HG02981 (cell line): Measurements from ENCODE around the gene INPPL1.
"Not testable (repeated sequence)": the region's sequence is repeated elsewhere in the genome, so short reads cannot be mapped to it uniquely, and the experiment has no call there.

Experiments
- ATAC-seq: cut with Tn5 transposase; IDR thresholded peaks from one replicate; pipeline ENCODE4 v1.9.1; 2021; ENCODE audit warnings: mild to moderate bottlenecking, moderate library complexity; ENCODE audit not compliant: unreplicated experiment

The INPPL1 gene

DNA sequence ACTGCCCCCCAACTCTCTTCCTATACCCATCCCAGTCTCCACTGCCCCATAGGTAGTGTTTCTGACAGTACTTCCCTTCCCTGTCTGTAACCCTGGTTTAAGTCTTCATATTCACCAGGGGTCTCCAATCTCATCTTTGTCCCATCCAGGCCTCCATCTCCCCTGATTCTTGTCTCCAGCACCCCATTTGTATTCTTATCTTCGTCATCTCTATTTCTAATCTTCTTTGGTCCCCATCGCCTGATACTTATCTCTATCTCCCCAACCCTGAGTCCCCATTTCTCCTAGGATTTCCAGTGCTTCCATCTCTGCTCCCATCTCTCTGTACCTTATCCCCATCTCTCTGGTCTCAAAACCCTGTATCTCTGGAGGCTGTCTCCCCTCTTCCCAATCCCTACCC, 17.6 kb downstream of the INPPL1 start:
- no peak for ATAC-seq

GRCh38 chr11:72243173-72244059, 18.8 kb downstream of the INPPL1 start:
- ATAC-seq, result no peak

DNA sequence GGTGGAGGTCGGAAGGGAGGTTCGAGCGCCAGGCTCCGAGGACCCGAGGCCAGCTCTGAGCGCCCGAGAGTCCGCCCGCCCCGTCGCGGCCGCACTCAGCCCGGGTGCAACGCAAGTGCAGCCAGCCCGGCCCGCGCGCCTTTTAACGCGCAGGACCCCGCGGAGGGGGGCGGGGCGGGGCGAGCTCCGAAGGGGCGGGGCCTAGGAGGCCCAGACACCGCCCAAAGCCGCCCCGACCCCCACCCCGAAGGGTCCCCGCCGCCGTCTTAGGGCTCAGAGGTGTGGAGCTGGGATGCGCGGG, 19.4 kb downstream of the INPPL1 start, which contains the start of gene PHOX2A:
PHOX2A (minus strand) TSS at position 117 of the 301 bp plus-strand sequence. CDS start 172 bp downstream, outside the sequence.
- no peak for ATAC-seq

GRCh38 chr11:72244361-72245262, 20.0 kb downstream of the INPPL1 start:
- no peak for ATAC-seq

DNA sequence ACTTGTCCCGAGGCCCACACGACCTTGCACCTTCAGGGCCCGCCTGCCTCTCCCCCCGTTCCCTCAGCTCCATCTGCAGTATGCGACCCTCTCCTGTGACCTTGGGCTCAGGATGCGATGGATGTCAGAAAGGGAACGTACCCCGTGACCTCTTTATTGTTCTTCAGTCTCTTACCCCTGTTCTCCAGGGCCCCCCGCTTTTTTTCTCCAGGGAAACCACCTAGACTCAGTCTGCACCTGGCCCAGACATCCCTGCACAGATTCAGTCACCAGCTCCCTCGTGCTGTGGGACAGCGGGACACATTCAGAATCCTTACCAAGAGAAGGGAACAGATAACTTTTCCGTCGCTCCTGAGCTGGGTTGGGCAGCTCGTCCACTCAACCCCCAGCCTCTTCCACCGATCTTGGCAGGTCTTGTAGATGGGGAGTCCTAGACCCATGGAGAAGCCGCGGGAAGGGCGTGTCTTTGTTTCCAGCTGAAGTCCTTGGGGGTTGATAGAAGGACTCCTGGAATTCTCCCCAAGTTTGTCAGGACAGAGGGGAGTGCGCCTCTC, 20.8 kb downstream of the INPPL1 start:
- ATAC-seq, result no peak

- no peak for ATAC-seq
Measured at GRCh38 chr11:72247584-72247983, 23.0 kb downstream of the INPPL1 start.

DNA sequence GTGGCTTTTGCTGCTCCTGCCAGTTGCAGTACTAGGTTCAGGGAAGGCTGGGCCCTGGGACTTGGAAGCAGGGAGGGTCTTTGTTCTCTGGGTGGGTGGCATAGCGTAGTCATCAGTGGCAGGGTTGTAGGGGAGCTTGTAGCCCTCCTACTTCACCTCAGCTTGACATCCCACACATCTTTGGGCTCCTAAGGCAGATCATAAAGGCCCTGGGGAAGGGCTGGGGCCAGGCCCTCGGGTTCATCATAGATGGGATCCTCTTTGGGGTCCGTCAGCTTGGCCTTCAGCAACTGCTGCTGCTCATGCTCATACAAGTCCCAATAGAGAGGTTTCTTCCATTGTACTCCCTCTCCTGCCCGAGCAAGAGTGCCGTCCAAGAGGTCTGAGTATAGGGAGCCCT, 25.4 kb downstream of the INPPL1 start:
- no peak for ATAC-seq

DNA sequence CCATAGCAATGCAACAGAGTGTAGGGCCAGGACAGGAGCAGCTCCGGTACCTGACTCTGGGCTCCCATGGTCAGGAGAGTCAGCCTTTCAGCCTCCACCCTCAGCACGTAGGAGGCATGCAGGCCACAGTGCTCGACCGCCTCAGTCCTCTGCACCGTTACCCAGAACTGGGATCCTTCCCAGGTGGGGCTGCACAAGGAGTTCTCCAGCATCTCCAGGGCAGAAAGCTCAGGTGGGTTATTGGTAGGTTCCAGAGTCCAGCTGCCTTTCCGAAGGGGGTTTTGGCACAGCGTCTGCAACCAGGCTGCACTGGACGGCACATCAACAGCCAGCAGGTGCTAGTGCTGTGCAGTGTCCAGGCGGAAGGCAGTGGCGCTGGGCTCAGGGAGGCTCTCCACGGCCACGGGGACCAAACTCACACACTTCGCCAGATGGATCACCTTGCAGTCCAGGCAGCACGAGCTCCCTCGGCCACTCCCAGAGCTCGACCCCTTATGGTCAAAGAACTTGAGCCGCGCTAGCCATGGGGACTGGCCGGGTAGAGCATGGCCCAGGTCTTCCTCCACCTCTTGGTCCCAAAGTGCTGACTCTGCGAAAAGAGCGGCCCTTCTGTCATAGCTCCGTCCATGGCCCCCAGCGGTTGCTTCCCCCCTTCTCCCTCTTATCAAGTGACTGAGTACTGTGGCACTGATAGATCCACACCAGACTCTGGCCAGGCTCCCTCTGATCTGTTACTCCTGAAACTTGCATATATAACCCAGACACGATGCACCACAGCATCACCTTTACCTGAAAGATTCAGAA, 26.3 kb downstream of the INPPL1 start:
- ATAC-seq, result no peak

GRCh38 chr11:72251614-72252013, 27.0 kb downstream of the INPPL1 start:
- ATAC-seq, result no peak

DNA sequence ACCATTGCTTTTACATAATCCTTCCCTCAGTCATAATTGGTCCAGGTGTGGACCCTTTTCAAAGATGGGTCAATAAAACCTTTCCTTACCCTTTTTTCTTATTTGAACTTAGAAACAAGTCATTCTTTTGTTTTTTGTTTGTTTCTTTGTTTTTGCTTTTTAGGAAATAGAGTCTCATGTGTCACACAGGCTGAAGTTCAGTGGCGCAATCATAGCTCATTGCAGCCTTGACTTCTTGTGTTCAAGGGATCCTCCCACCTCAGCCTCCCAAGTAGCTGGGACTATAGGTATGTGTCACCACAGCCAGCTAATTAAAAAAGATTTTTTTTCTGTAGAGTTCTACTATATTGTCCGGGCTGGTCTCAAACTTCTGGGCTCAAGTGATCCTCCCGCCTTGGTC, 28.8 kb downstream of the INPPL1 start:
- no peak for ATAC-seq

DNA sequence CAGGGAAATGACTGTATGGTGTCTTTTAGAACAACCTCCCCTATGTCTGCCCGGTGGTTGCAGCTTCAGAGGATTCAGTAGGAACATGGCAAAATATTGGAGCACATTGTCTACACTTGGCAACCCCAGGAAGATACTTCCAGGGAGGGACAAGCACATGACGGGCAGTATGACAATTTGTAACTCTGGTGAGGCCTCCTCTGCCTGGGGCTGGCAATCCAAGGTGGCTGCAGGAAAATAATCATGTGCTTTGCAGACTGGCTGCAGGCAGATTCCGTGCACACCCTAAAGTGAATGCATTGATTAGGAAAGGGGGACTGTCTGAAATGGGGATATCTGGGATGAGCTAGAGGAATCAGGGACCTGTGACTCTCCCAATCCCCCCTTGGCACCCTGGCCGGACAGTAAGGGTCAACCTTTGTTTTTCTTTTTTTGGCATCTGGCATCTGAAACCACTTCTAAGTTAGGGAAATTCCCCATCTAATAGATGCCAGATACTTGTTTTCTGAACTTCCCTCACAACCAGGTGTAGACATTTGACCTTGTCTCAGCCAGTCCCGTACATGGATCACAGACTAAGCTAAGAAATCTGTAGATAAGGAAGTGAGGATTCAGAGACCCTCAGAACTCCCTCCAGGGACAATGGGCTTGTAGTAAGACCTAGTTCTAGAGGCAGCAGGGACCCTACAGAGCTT, 29.9 kb downstream of the INPPL1 start:
- no peak for ATAC-seq

- ATAC-seq, result no peak
Measured at GRCh38 chr11:72257570-72257969, 33.0 kb downstream of the INPPL1 start.

DNA sequence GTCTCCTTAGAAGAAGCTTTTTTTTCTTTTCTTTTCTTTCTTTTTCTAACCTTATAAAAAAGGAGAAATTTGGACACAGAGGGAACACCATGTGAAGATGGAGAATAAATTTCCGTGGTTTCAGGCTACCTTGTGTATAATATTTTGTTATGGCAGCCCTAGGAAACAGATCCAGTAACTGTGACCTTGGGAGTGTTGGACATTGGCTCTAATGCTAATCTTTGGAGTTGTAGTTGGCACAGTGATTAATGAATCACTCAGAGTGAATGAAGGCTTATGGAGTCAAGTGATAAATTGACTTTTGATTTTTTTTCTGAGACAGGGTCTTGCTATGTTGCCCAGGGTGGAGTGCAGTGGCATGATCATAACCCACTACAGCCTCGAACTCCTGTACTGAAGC, 34.9 kb downstream of the INPPL1 start:
- ATAC-seq, result no peak

DNA sequence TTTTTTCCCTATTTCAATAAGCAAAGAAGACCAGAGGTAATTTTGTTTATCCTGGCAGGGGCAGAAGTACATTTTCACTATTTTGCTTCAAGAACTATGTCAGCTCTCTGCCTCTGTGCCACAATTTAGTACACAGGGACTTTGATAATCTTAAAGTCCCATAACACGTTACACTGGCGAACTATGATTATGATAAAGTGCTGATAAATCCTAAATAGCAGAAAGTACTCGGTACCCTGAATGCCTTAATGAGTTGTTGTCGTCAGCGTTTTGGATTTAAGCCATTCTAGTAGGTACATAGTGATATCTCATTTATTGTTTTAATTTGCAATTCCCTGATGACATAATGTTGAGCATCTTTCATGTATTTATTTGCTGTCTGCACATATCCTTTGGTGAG, 36.0 kb downstream of the INPPL1 start:
- no peak for ATAC-seq

- no peak for ATAC-seq
Measured at GRCh38 chr11:72263361-72263760, 38.8 kb downstream of the INPPL1 start.

DNA sequence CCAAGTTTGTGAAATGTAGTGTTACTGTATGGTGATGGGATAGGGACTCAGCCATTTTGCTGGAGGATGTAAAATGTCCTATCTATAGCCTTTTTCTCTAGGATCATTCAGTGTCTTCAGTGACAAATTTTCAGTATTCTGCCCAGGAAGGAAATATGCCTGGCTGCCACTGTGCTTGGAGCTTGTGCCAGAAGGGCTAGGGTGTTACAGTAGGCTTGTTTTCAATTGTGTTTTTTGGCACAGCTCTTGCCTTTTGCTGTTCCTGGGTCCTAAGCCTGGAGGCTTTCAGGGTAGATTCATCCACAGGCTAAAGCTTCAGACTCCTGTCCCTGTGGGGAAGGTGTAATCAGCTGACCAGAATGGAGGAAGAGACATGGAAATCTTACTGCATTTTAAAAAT, 41.4 kb downstream of the INPPL1 start:
- ATAC-seq, result no peak

DNA sequence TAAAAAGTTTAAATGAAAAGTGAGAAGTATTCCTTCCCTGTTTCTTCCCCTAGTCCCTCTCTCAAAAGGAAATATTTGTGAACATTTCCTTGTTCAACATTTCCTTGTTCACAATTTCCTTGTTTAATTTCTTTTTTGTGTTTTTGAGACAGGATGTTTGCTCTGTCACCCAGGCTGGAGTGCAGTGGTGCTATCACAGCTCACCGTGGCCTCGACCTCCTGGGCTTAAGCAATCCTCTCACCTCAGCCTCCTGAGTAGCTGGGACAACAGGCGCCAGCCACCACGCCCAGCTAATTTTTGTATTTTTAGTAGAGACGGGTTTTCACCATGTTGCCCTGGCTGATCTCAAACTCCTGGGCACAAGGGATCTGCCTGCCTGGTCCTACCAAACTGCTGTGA, 42.4 kb downstream of the INPPL1 start:
- ATAC-seq, result not testable (repeated sequence)

DNA sequence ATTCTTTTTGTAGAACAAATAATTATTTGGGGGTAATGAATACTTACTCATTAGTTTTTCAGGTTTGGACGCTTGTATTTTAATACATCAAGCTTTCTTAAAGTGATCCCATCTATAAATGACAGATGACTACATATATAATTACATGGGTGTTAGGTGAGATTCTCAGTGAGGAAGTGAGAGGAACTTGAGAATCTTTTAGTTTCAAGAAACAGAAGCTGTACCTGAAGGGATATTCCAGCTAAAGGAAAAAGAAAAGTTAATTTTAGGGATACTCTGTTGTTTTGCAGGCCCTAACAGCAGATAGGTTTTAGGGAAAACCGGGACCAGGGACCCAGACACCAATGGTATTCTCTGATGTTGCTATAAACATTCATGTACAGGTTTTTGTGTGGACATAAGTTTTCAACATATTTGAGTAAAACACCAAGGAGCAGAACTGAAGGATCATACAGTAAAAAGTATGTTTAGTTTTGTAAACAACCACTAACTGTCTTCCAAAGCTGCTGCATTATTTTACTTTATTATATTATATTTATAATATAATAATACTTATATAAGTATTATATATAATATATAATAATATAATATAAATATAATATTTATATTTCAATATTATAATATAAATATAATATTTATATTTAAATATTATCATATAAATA, 43.5 kb downstream of the INPPL1 start:
- no peak for ATAC-seq

GRCh38 chr11:72271980-72272379, 47.4 kb downstream of the INPPL1 start:
- ATAC-seq, result no peak

DNA sequence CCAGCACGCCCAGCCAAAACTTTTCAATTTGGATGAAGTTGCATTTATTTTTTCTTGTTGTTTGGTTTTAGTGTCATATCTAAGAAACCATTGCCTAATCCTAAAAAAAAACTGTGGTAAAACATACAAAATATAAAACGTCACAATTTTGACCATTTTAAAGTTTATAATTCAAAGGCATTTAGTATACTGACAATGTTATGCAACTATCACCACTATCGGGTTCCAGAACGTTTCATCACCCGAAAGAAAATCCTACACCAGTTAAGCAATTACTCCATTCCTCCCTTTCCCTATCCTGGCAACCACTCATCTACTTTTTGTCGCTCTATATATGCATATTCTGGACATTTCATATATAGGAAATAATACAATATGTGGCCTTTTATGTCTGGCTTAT, 49.9 kb downstream of the INPPL1 start:
- no peak for ATAC-seq
